GM12878 (cell line): ENCODE measurements around the gene SPRY1. TPM values are rescaled to one million over a fixed set of nuclear protein-coding genes. Genes with fewer than 3 reads are reported as not detected.

ENCODE experiments used
- BHLHE40 ChIP-seq, 2 experiments: fragments of 450-650 bp in 1 of 2; IDR thresholded peaks; 2 replicates each; pipeline ENCODE4 v1.6.1; 2011 to 2017; ENCODE audit warnings: low read depth in 2 of 2, borderline replicate concordance in 1 of 2, improper control_type of control experiment in 1 of 2, low read length in 1 of 2, mild to moderate bottlenecking in 1 of 2
- CBX3 ChIP-seq: fragments of 200-600 bp; sonication (generic); IDR thresholded peaks from 2 replicates; pipeline ENCODE4 v1.6.1; 2016; ENCODE audit warnings: low read depth, borderline replicate concordance
- CHD2 ChIP-seq: IDR thresholded peaks from 2 replicates; pipeline ENCODE4 v1.6.1; 2011; ENCODE audit warnings: low read depth, low read length, improper control_type of control experiment, borderline replicate concordance
- CREM ChIP-seq: IDR thresholded peaks from 2 replicates; pipeline ENCODE4 v1.6.1; 2014; ENCODE audit warnings: antibody characterized with exemption, low read depth
- CTCF ChIP-seq, 3 experiments: IDR thresholded peaks in 2 of 3; conservative IDR thresholded peaks in 1 of 3; 2 replicates each; pipeline ENCODE4 v1.5.1; 2011; ENCODE audit warnings: low read depth in 3 of 3, low read length in 3 of 3, mild to moderate bottlenecking in 3 of 3, control low read depth in 2 of 3, moderate library complexity in 2 of 3, inconsistent platforms in 1 of 3, mixed read lengths in 1 of 3; ENCODE audit not compliant: control insufficient read depth in 2 of 3, insufficient read depth in 1 of 3; ENCODE audit errors: extremely low read depth in 1 of 3
- DPF2 ChIP-seq: fragments of 450-650 bp; IDR thresholded peaks from 2 replicates; pipeline ENCODE4 v1.6.1; 2017; ENCODE audit warnings: mild to moderate bottlenecking
- HCFC1 ChIP-seq: fragments of 150-350 bp; IDR thresholded peaks from 2 replicates; pipeline ENCODE4 v1.6.1; 2014; ENCODE audit warnings: low read length
- JUND ChIP-seq: IDR thresholded peaks from 2 replicates; pipeline ENCODE4 v1.6.1; 2012; ENCODE audit warnings: low read depth, mild to moderate bottlenecking, low read length, improper control_type of control experiment, moderate library complexity
- KLF5 ChIP-seq: fragments of 450-650 bp; IDR thresholded peaks from 2 replicates; pipeline ENCODE4 v1.6.1; 2014; ENCODE audit warnings: mild to moderate bottlenecking; ENCODE audit not compliant: partially characterized antibody
- NBN ChIP-seq: fragments of 450-650 bp; IDR thresholded peaks from 2 replicates; pipeline ENCODE4 v1.6.1; 2016
- POLR2A ChIP-seq: IDR thresholded peaks from 2 replicates; pipeline ENCODE4 v1.6.1; 2011; ENCODE audit warnings: low read depth, mild to moderate bottlenecking, low read length
- POLR2AphosphoS2 ChIP-seq: IDR thresholded peaks from 2 replicates; pipeline ENCODE4 v1.6.1; 2011; ENCODE audit warnings: low read depth, mild to moderate bottlenecking, low read length, improper control_type of control experiment, moderate library complexity
- POLR2AphosphoS5 ChIP-seq: IDR thresholded peaks from 2 replicates; pipeline ENCODE4 v1.6.1; 2011; ENCODE audit warnings: mild to moderate bottlenecking, low read length, inconsistent platforms
- RAD21 ChIP-seq: IDR thresholded peaks from 2 replicates; pipeline ENCODE4 v1.6.1; 2011; ENCODE audit warnings: mild to moderate bottlenecking, low read depth, low read length, moderate library complexity; ENCODE audit not compliant: insufficient read depth
- RELA ChIP-seq: fragments of 450-650 bp; IDR thresholded peaks from 2 replicates; pipeline ENCODE4 v1.8.0; 2014; ENCODE audit warnings: borderline replicate concordance; ENCODE audit not compliant: partially characterized antibody
- RUNX3 ChIP-seq: IDR thresholded peaks from 2 replicates; pipeline ENCODE4 v1.6.1; 2012; ENCODE audit warnings: low read length, inconsistent platforms
- TCF3 ChIP-seq: IDR thresholded peaks from 2 replicates; pipeline ENCODE4 v1.6.1; 2012; ENCODE audit warnings: low read depth, mild to moderate bottlenecking, low read length, borderline replicate concordance; ENCODE audit not compliant: insufficient read depth
- USF2 ChIP-seq: IDR thresholded peaks from 2 replicates; pipeline ENCODE4 v1.6.1; 2011; ENCODE audit warnings: low read depth, low read length, improper control_type of control experiment, borderline replicate concordance
- YY1 ChIP-seq: IDR thresholded peaks from 2 replicates; pipeline ENCODE4 v1.6.1; 2011; ENCODE audit warnings: low read depth, mild to moderate bottlenecking, low read length
- ZBTB11 ChIP-seq: fragments of 450-650 bp; formaldehyde crosslinking; IDR thresholded peaks from 2 replicates; pipeline ENCODE4 v1.5.0; 2022; ENCODE audit warnings: mild to moderate bottlenecking, missing genetic modification characterization
- ZBTB40 ChIP-seq: fragments of 450-650 bp; IDR thresholded peaks from 2 replicates; pipeline ENCODE4 v1.6.1; 2016; ENCODE audit warnings: mild to moderate bottlenecking, moderate library complexity, borderline replicate concordance
- ZSCAN29 ChIP-seq: fragments of 450-650 bp; IDR thresholded peaks from 2 replicates; pipeline ENCODE4 v1.6.1; 2017; ENCODE audit warnings: mild to moderate bottlenecking, moderate library complexity
- polyA plus RNA-seq, 11 experiments: library from polyadenylated mRNA; depleted of rRNA in 4 of 11; unstranded in 6 of 11; stranded (reverse) in 5 of 11; fragments of >200 nt; fragmentation: Nextera tagmentation in 4 of 11; fragmentation: Illumina TruSeq in 1 of 11; extraction: Ambion mirVana in 4 of 11; extraction: Trizol in 1 of 11; gene quantifications; 1 replicate in 1 of 11; 2 replicates in 10 of 11; pipeline versions ENCODE4 v1.2.1 to v1.2.3, GENCODE V29; 2011 to 2016; ENCODE audit warnings: inconsistent platforms in 2 of 11, missing spikeins in 2 of 11, low read depth in 1 of 11
- total RNA-seq, 4 experiments: library from RNA; depleted of rRNA in 3 of 4; stranded (reverse); fragments of >200 nt in 3 of 4; fragmentation: Illumina TruSeq in 1 of 4; extraction: Trizol in 1 of 4; gene quantifications; 2 replicates each; pipeline versions ENCODE4 v1.2.1 to v1.2.3, GENCODE V29; 2013 to 2021

Gene SPRY1
- total and polyA plus RNA-seq, 10 of the 15 experiments (the other 5 are each of a cell fraction or from before 2014, with no cell fraction given): 0.05 to 5.7 (median 0.23) TPM; not detected in 2

- no peak for TF ChIP-seq ZBTB11 (CRISPR knock-in tag)
- no peak for TF ChIP-seq POLR2AphosphoS2
- no peak for TF ChIP-seq CREM
- no peak for TF ChIP-seq BHLHE40 (IDR thresholded peaks at IDR 0.05; ENCODE audit: borderline replicate concordance in 1 of 2, low read depth in 2 of 2, low read length in 1 of 2)
- TF ChIP-seq DPF2: 0 out of 2 replicates have a peak, but pooled peaks have one; percentile 44
- TF ChIP-seq NBN: no peak
- no peak for TF ChIP-seq YY1
- TF ChIP-seq POLR2AphosphoS5: no peak
- TF ChIP-seq RAD21: no peak
- no peak for TF ChIP-seq TCF3
- TF ChIP-seq CHD2: no peak
- TF ChIP-seq CTCF (IDR thresholded peaks at IDR 0.05 in 2 of 3, conservative IDR thresholded peaks at IDR 0.05 in 1 of 3; ENCODE audit: control insufficient read depth in 2 of 3, extremely low read depth in 1 of 3, insufficient read depth in 1 of 3, low read depth in 3 of 3, low read length in 3 of 3): no peak
- TF ChIP-seq RUNX3: peak; percentile 92
- TF ChIP-seq HCFC1: no peak
- TF ChIP-seq USF2: no peak
- no peak for TF ChIP-seq CBX3
- TF ChIP-seq POLR2A: no peak
- no peak for TF ChIP-seq JUND
- TF ChIP-seq KLF5: no peak
- TF ChIP-seq RELA: no peak
- no peak for TF ChIP-seq ZSCAN29
- TF ChIP-seq ZBTB40: no peak; the same call in 1 of the 2 replicates
These were observed 15.5 kb downstream of the SPRY1 start (continued) for GRCh38 chr4:123412091-123412505.
